NCI-H2107 (cell line): ENCODE measurements around the gene TBCCD1.

Experiments used
- DNase-seq: peaks from one replicate; lab custom pipeline; 2025; lab: John Stamatoyannopoulos, UW

TBCCD1 gene

DNA sequence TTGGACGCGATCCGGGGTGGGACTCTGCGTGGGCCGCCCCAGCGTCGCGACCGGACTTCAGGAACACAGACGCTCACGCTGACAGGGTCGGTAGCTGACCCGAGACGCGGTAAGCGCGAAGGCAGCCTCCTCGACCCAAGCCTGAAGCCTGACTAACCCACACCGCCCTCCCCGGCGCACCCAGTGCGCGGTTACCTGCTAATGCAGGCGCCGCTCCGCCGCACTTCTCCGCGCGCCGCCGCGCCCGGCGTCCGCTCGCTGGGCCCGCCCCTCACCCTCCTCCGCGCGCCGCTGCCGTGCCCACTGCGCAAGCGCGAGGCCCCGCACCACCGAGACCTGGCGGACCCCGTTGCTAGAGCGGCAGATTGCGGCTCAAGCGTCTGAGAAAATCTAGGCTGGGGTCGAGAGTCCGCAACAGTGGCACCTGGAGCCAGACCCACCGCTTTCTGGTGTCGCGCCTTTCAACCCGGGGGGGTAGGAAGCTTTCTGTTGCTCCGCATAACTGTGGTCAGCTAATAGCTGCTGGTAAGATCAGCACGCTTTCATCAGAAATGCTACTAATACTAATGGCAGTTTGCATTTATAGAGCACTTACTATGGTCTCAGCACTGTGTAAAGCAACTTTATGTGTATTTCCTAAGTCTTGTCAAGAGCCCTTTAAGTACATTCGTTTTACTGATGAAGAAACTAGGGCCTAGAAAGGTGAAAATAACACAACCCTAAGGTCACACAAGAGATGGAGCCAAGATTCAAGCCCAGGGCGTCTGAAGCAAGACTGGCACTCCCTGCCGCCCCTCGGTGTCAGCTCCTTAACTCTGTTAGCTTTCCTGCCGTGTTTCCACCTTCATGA lies at the start of gene TBCCD1:
Gene TBCCD1 (minus strand): TSS at position 268 of the 850 bp plus-strand sequence. CDS start 3,010 bp downstream, outside the sequence.
- peak; percentile 97 for DNase-seq

GRCh38 chr3:186616299-186616617 lies 49.1 kb upstream of the TBCCD1 start:
- DNase-seq = no peak

- DNase-seq = peak; percentile 87
These were observed 47.7 kb upstream of the TBCCD1 start for GRCh38 chr3:186614597-186615483.

GRCh38 chr3:186614266-186614596 lies 47.1 kb upstream of the TBCCD1 start:
- no peak for DNase-seq

GRCh38 chr3:186613637-186614265 lies 46.6 kb upstream of the TBCCD1 start:
- no peak for DNase-seq

DNA sequence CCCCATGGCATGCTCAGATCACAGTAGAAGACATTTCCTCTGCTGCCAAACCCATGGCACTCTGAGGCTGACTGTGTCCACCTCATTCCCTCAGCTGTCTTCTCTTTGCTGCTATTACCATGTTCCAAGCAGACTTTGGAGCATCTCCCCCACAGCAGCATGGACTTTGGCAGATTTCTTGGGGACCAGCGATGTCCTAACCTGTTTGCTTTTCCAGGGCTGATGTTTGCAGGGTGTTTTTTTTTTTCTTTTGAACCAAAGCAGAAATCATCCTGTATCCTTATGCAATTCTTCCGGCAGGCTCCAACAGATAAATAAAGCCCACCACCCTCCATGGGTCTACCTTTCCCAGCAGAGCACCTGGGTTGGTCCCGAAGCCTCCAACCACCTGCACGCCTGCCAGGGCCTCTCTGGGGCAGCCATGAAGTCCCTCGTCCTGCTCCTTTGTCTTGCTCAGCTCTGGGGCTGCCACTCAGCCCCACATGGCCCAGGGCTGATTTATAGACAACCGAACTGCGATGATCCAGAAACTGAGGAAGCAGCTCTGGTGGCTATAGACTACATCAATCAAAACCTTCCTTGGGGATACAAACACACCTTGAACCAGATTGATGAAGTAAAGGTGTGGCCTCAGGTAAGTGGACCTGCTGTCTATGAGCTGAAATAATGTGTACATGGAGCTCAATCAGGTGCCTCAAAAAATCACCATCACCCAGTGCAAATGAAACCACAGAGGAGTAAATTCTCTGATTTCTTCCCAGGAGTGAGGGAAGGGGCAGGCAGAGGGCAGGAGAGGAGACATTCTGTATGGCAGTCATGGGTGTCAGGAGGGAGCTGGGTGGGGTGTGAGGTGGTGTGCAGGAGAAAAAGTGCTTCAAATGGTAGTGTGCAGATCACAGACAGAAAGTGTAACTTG lies 45.8 kb upstream of the TBCCD1 start, which contains the start of gene AHSG:
Gene AHSG (plus strand): TSS at position 340 of the 916 bp plus-strand sequence. CDS start 82 bp downstream, at position 422.
- DNase-seq = no peak

GRCh38 chr3:186612065-186612464 lies 44.9 kb upstream of the TBCCD1 start:
- no peak for DNase-seq

- no peak for DNase-seq
These were observed 42.2 kb upstream of the TBCCD1 start for GRCh38 chr3:186609247-186609868.

- no peak for DNase-seq
These were observed 41.6 kb upstream of the TBCCD1 start for GRCh38 chr3:186608624-186609215.

DNA sequence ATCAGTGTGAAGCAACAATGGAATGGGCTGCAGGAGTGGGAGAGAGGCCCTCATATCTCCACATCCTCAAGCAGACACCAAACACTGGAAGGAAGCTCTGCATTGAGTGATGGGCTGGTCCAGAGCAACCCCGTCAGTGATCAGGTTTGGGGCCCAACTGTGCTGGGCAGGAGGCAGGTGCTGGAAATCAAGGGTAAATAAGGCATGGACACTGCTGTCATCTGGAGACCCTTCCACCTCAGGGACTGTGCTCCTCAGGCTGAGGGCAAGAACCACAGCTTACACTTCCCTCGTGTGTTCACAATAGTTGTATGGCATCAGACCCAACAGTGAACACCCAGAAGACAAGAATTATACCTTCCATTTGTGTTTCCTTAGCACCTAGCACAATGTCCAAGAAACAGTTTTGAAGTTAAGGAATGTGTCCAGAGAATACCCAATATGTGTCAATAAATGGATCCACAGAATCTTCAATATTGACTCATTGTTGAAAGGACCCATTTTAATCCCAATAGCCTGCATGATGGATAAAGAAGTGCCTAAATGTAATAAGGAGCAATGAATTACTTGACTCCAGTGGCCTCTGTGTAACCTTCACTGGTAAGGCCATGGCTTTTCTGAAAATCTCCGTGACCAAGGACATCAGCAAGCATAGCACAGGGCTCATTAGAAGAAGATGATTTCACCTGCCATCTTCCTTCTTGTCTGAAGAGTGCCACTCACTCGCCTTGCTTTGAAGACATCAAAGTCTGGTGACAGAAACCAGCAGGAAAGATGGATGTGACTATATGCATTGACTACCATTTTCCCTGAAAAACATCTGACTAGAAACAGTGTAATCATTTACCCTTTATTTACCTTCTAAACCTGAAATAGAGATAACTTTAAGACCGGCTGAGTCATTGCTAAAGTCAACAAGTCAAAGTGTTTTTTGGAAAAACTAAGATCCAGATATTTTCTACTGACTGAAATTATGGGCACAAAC lies 38.7 kb upstream of the TBCCD1 start:
- DNase-seq = no peak

DNA sequence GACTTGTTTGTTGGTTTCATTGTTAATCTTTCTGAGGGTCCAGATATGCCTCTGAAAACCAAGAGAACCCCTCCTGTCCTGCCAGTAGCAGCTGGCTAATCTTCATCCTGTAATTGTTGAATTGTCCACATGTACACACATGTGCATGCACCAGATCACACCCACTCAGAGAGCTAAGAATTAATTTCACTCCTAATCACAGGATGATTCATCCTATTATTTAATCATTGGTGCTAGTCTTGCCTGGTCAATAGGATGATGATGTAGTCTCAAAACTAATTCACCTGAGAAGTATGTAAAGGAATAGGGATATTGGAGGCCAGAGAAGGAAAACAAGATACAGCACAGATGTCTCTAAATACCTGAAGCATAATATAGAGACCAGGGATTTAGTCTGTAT lies 37.9 kb upstream of the TBCCD1 start:
- no peak for DNase-seq

- no peak for DNase-seq
These were observed 36.0 kb upstream of the TBCCD1 start for GRCh38 chr3:186603159-186603558.

DNA sequence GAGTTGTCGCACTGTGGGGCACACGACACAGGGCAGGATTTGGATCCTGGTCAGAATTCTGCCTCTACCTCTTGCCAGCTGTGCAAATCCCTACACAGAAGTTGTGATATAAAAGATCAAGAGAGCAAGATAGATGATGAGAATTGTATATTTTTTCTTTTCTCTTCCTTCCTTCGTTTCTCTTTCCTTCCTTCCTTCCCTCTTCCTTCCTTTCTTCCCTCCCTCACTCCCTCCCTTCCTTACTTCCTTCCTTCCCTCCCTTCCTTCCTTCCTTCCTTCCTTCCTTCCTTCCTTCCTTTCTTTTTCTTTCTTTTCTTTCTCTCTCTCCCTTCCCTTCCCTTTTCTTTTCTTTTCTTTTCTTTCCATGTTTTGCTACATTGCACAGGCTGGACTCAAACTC lies 33.8 kb upstream of the TBCCD1 start:
- DNase-seq = no peak

- DNase-seq = no peak
These were observed 32.6 kb upstream of the TBCCD1 start for GRCh38 chr3:186599785-186600166.

DNA sequence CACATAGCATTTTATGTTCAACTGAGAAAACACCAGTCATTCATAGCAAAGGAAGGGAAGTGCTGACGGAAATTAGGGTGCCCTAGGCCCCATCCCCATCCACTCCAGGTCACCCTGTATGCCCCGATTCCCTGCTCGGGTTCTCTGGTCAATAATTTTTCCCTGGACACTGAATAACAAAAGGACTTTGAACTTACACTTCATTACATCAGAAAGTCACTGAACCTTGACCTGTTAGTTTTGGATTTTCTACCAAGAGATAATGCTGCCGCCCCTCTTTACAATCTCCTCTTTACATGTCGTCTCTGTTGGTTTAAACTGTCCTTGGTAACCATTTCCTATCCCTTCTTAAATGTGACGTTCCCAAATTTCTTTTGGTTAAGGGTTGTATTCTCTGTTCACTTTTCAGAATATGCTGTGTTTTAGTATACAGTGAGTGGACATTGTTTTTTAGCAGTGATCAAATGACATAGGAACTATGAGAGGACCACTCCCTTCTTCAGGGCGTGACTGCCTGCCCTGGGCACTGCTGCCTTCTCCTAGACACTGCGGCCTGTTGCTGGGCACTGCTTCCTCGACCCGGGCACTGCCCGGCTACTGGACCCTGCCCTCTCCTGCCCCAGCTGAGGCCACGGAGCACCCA lies 32.1 kb upstream of the TBCCD1 start:
- DNase-seq = no peak

GRCh38 chr3:186598794-186599141 lies 31.6 kb upstream of the TBCCD1 start:
- no peak for DNase-seq

DNA sequence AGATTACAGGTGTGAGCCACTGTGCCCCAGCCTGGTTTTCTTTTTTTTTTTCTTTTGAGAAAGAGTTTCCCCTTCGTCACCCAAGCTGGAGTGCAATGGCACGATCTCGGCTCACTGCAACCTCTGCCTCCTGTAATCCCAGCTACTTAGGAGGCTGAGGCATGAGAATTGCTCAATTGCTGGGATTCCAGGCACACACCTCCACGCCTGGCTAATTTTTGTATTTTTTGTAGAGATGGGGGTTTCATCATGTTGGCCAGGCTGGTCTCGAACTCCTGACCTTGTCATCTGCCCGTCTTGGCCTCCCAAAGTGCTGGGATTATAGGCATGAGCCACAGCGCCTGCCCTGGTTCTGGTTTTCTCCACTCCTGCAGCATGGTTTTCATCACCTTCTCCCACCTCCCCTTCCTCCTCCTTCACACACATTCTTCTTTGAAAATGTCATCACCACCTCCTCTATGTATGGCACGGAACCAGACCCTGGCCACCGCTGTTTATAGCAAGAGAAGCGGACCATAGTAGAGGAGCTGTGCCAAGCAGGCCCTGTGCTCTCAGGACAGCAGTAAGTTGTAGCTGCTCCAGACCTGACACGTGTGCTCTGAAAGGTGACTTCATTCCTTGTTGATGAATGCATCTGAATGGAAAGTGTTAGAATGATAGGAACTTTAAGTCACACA lies 31.1 kb upstream of the TBCCD1 start:
- no peak for DNase-seq

GRCh38 chr3:186596568-186597287 lies 29.6 kb upstream of the TBCCD1 start:
- DNase-seq = peak; percentile 41
